AG09319 (cell line): ENCODE results near the gene CTDSPL.

Experiments
- DNase-seq: peaks from one replicate; pipeline ENCODE4 v3.0.0-alpha.2; 2010; ENCODE audit warnings: low read depth; ENCODE audit errors: extremely low read depth
- TF ChIP-seq, protein P1 (sequence below): IDR thresholded peaks from 2 replicates; pipeline ENCODE4 v1.5.1; 2011; ENCODE audit warnings: low read depth, mild to moderate bottlenecking, inconsistent platforms, low read length, moderate library complexity

CTDSPL gene

GRCh38 chr3:37899711-37900306 is 38.1 kb downstream of the CTDSPL start:
- TF ChIP-seq, protein P1, sequence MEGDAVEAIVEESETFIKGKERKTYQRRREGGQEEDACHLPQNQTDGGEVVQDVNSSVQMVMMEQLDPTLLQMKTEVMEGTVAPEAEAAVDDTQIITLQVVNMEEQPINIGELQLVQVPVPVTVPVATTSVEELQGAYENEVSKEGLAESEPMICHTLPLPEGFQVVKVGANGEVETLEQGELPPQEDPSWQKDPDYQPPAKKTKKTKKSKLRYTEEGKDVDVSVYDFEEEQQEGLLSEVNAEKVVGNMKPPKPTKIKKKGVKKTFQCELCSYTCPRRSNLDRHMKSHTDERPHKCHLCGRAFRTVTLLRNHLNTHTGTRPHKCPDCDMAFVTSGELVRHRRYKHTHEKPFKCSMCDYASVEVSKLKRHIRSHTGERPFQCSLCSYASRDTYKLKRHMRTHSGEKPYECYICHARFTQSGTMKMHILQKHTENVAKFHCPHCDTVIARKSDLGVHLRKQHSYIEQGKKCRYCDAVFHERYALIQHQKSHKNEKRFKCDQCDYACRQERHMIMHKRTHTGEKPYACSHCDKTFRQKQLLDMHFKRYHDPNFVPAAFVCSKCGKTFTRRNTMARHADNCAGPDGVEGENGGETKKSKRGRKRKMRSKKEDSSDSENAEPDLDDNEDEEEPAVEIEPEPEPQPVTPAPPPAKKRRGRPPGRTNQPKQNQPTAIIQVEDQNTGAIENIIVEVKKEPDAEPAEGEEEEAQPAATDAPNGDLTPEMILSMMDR, result no peak
- no peak for DNase-seq

DNA sequence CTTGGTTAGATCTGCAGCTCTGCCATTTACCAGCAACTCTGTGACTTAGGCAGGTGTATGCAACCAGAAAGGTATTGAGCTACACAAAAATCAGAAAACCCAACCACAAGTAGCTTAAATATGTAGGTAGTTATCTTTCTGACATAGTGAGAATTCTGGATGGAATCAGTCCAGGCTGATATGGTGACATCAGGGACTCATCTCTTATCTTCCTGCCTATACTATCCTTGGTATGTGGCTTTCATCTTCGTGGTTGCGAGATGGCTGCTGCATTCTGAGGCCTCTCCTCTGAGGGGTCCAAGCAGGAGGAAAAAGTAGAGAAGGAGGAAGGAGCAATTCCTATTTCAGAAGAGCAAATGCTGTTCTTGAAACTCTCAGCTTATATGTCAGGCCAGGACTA is 40.0 kb downstream of the CTDSPL start:
- TF ChIP-seq, protein P1, result no peak
- no peak for DNase-seq

DNA sequence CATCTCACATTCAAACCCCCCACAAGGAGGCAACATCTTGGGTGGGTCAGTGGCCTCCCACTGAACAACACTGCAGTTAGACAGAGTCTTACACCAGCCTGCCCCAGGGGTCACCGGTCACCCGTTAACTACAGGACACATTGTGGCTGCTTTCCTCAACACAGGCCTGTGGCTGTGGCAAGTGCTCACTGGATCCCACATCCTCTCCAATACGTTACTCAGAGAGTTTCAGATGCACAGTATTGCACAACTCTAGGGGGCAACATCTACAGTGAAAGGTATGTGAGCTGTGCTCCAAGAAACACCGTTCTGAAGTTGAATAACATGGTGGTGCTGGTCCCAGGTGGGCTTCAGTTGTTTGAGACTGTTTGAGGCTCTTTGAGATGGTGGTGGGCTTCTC is 41.0 kb downstream of the CTDSPL start:
- TF ChIP-seq, protein P1, result no peak
- no peak for DNase-seq

- DNase-seq, result no peak
- TF ChIP-seq, protein P1, result no peak
These were observed 41.6 kb downstream of the CTDSPL start for GRCh38 chr3:37903320-37903719.

GRCh38 chr3:37903734-37904133 is 42.1 kb downstream of the CTDSPL start:
- no peak for DNase-seq
- TF ChIP-seq, protein P1, result no peak

DNA sequence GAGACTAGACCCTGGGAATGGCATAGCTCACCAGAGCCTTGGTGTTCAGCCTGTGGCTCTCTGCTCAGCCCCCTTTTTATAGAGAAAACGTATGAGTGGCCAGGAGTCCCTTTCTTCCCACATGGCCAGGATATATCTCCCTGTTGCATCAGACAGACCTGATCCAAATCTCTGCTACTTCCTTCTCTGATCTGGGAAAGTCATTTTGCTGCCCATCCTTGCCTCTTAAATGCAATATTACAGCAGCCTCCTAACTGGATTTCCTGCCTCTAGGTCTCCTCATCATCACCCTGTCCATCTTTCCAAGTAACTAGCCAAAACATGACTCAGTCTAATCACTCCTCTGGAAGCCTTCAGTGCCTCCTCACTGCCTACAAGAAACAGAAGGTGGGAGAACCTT is 42.9 kb downstream of the CTDSPL start:
- TF ChIP-seq, protein P1, result no peak
- no peak for DNase-seq

DNA sequence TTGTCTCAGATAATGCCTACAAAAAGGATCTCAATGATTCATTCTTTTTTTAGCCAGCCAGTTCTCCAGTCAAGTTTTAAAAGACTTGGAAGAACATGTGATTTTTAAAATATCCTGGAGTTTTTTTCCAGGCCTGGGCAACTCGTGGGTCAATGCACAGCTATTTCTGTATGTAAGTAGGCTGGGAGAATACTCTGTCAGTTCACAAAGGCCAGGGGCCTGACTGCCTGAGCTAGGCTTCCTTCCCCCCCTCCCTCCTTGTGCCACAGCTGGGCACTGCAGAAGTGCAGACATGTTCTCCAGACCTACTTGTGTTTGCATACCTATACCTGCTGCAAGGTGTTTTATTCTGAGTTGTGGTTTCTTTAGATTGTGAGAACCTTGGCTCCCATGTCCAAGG is 43.7 kb downstream of the CTDSPL start:
- DNase-seq, result no peak

More for the DNA sequence above, 43.7 kb downstream of the CTDSPL start:
- TF ChIP-seq, protein P1, result no peak
